Neural cell (in vitro differentiated cells): ENCODE results near the gene PSMD3. TPM values are rescaled to one million over a fixed set of nuclear protein-coding genes. Genes with fewer than 3 reads are reported as not detected.

Source experiments
- H2AFZ ChIP-seq: fragments of 200-600, 300-800 bp; sonication (generic), shearing (Covaris generic); 2 replicates; pipeline ENCODE4 v1.6.0; 2014; ENCODE audit warnings: low read depth, mild to moderate bottlenecking, antibody characterized with exemption, low read length, moderate library complexity
- H3F3A ChIP-seq: fragments of 200-600 bp; shearing (Covaris generic); 2 replicates; pipeline ENCODE4 v1.6.1; 2016; ENCODE audit warnings: mild to moderate bottlenecking, moderate library complexity, mixed read lengths, antibody characterized with exemption, low read length; ENCODE audit not compliant: insufficient read depth, poor library complexity, severe bottlenecking
- H3K27ac ChIP-seq: fragments of 200-600, 300-800 bp; sonication (generic), shearing (Covaris generic); 2 replicates; pipeline ENCODE4 v1.5.1; 2014; ENCODE audit warnings: mild to moderate bottlenecking, low read length, moderate library complexity
- H3K27me3 ChIP-seq: fragments of 300-800, 200-600 bp; sonication (generic), shearing (Covaris generic); 2 replicates; pipeline ENCODE4 v1.6.0; 2014; ENCODE audit warnings: mild to moderate bottlenecking, low read depth, low read length, moderate library complexity; ENCODE audit not compliant: insufficient read depth
- H3K36me3 ChIP-seq: fragments of 300-800, 200-600 bp; sonication (generic), shearing (Covaris generic); 2 replicates; pipeline ENCODE4 v1.5.1; 2014; ENCODE audit warnings: mild to moderate bottlenecking, antibody characterized with exemption, low read length, moderate library complexity; ENCODE audit not compliant: insufficient read depth
- H3K4me2 ChIP-seq: fragments of 300-800, 200-600 bp; sonication (generic), shearing (Covaris generic); 2 replicates; pipeline ENCODE4 v1.6.0; 2014; ENCODE audit warnings: mild to moderate bottlenecking, low read length
- H3K4me3 ChIP-seq: fragments of 300-800, 200-600 bp; sonication (generic), shearing (Covaris generic); 2 replicates; pipeline ENCODE4 v1.5.1; 2014; ENCODE audit warnings: mild to moderate bottlenecking, low read length, moderate library complexity
- H3K79me2 ChIP-seq: fragments of 200-600 bp; shearing (Covaris generic); replicated peaks from 2 replicates; pipeline ENCODE4 v1.6.0; 2014; ENCODE audit warnings: mild to moderate bottlenecking, low read length, moderate library complexity; ENCODE audit not compliant: insufficient read depth
- H3K9ac ChIP-seq: fragments of 300-800, 200-600 bp; sonication (generic), shearing (Covaris generic); 2 replicates; pipeline ENCODE4 v1.6.1; 2016; ENCODE audit warnings: mild to moderate bottlenecking, low read length, mixed read lengths
- H3K9me2 ChIP-seq: fragments of 200-600 bp; shearing (Covaris generic); 2 replicates; pipeline ENCODE4 v1.6.1; 2016; ENCODE audit warnings: mild to moderate bottlenecking, low read length, mixed read lengths; ENCODE audit not compliant: insufficient read depth
- H3K9me3 ChIP-seq: fragments of 200-600, 300-800 bp; sonication (generic), shearing (Covaris generic); 2 replicates; pipeline ENCODE4 v1.6.1; 2016; ENCODE audit warnings: mild to moderate bottlenecking, mixed run types, low read length, moderate library complexity, mixed read lengths
- H4K20me1 ChIP-seq: fragments of 200-600 bp; shearing (Covaris generic); 2 replicates; pipeline ENCODE4 v1.6.1; 2016; ENCODE audit warnings: mild to moderate bottlenecking, mixed run types; ENCODE audit not compliant: insufficient read depth
- CTCF ChIP-seq: fragments of 450-650 bp; IDR thresholded peaks from 2 replicates; pipeline ENCODE4 v1.5.1; 2014; ENCODE audit warnings: antibody characterized with exemption, mild to moderate bottlenecking, moderate library complexity; ENCODE audit not compliant: poor library complexity, severe bottlenecking
- EP300 ChIP-seq: fragments of 450-650 bp; conservative IDR thresholded peaks from 2 replicates; pipeline ENCODE4 v1.6.1; 2014; ENCODE audit warnings: antibody characterized with exemption, mild to moderate bottlenecking, moderate library complexity; ENCODE audit not compliant: poor library complexity, severe bottlenecking
- EZH2 ChIP-seq: fragments of 200-600, 300-800 bp; shearing (Covaris generic), sonication (generic); IDR thresholded peaks from 2 replicates; pipeline ENCODE4 v1.6.1; 2014; ENCODE audit warnings: antibody characterized with exemption, low read length, borderline replicate concordance, mild to moderate bottlenecking; ENCODE audit not compliant: insufficient read depth, poor library complexity, severe bottlenecking
- MXI1 ChIP-seq: fragments of 450-650 bp; conservative IDR thresholded peaks from 2 replicates; pipeline ENCODE4 v1.6.1; 2014; ENCODE audit warnings: antibody characterized with exemption, mild to moderate bottlenecking; ENCODE audit not compliant: poor library complexity, severe bottlenecking
- POLR2AphosphoS5 ChIP-seq: IDR thresholded peaks from 2 replicates; pipeline ENCODE4 v1.6.1; 2012
- RAD21 ChIP-seq: fragments of 450-650 bp; conservative IDR thresholded peaks from 2 replicates; pipeline ENCODE4 v1.6.1; 2014; ENCODE audit warnings: antibody characterized with exemption, mild to moderate bottlenecking, moderate library complexity
- REST ChIP-seq: IDR thresholded peaks from 2 replicates; pipeline ENCODE4 v1.6.1; 2012; ENCODE audit warnings: borderline replicate concordance
- SMC3 ChIP-seq: fragments of 450-650 bp; conservative IDR thresholded peaks from 2 replicates; pipeline ENCODE4 v1.6.1; 2014; ENCODE audit warnings: antibody characterized with exemption, mild to moderate bottlenecking, moderate library complexity; ENCODE audit not compliant: poor library complexity
- TAF1 ChIP-seq: IDR thresholded peaks from 2 replicates; pipeline ENCODE4 v1.6.1; 2012; ENCODE audit warnings: low read depth
- polyA plus RNA-seq: library from polyadenylated mRNA; depleted of rRNA; stranded (reverse); fragments of >200 nt; gene quantifications from 2 replicates; pipeline ENCODE4 v1.2.3, GENCODE V29; 2014

PSMD3 gene
- polyA plus RNA-seq, 1 donor from 2014 or later, result 117 TPM

DNA sequence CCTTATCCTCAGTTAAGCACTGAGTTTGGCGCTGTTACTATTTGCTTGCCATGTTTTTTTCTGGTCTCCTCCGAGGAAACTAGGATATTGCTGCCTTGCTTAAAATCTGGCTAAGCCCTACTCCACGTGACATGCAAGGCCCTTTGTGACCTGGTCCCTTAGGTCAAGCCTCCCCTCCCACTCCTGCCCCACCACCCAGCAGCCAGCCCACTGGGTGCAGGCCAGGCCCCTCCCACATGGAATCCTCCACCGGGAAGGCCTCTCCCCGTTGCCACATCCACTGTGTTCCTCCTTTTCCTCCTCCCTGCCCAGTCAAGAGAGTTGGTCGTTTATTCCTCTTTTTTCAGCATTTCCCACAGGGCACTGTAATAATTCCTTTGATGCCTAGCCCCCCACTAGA, 16.2 kb downstream of the PSMD3 start:
- Histone ChIP-seq H3K9ac (no peak overlapping the region), H3K4me3 (no peak overlapping the region), H3K9me2 (no peaks in the 10 kb centered on the region), H3K79me2 (no peaks in the 10 kb centered on the region), H3F3A (no peaks in the 10 kb centered on the region), H4K20me1 (no peaks in the 10 kb centered on the region), H3K27ac (no peak overlapping the region), H3K9me3 (no peaks in the 10 kb centered on the region), H3K4me2 (no peak overlapping the region), H3K36me3 (no peaks in the 10 kb centered on the region), H3K27me3 (no peaks in the 10 kb centered on the region), H2AFZ (no peak overlapping the region)
- TF ChIP-seq SMC3, result no peak
- TF ChIP-seq CTCF, result no peak
- no peak for TF ChIP-seq REST

GRCh38 chr17:39997543-39997942, 16.9 kb downstream of the PSMD3 start:
- H3K36me3 ChIP-seq, result no peaks in the 10 kb centered on the region
- H2AFZ ChIP-seq, result no peak overlapping the region
- no peaks in the 10 kb centered on the region for H3K9me3 ChIP-seq
- no peak overlapping the region for H3K4me2 ChIP-seq
- no peaks in the 10 kb centered on the region for H3F3A ChIP-seq
- H3K27me3 ChIP-seq, result no peaks in the 10 kb centered on the region
- no peaks in the 10 kb centered on the region for H3K9me2 ChIP-seq
- no peak overlapping the region for H3K9ac ChIP-seq
- H4K20me1 ChIP-seq, result no peaks in the 10 kb centered on the region
- no peak overlapping the region for H3K4me3 ChIP-seq
- H3K79me2 ChIP-seq, result no peaks in the 10 kb centered on the region
- TF ChIP-seq CTCF (no peak), RAD21 (no peak), REST (no peak), TAF1 (no peak), EZH2 (no peak), SMC3 (no peak), POLR2AphosphoS5 (no peak), EP300 (no peak), MXI1 (no peak)
- no peak overlapping the region for H3K27ac ChIP-seq
